HCT116 (cell line): ENCODE measurements around the gene APOL3.

Experiments
- POLR2AphosphoS5 ChIP-seq: IDR thresholded peaks from 2 replicates; pipeline ENCODE4 v1.6.1; 2011; ENCODE audit warnings: mild to moderate bottlenecking, low read depth, low read length, moderate library complexity
- YY1 ChIP-seq: IDR thresholded peaks from 2 replicates; pipeline ENCODE4 v1.6.1; 2011; ENCODE audit warnings: low read length, low read depth, moderate library complexity, mild to moderate bottlenecking; ENCODE audit not compliant: insufficient replicate concordance; ENCODE audit errors: extremely low read depth

DNA sequence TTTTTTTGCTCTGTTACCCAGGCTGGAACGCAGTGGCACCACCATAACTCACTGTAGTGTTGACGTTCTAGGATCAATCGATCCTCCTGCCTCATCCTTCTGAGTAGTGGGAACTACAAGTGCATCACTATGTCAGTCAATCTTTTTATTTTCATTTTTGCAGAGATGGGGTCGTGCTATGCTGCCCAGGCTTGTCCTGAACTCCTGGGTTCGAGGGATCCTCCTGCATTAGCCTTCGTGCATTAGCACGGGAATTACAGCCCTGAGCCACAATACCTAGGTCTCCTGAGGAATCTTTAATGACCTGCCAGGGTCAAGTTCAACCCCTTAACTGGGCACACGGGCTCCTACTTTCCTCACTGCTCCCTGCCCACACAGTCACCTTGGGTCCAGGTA is 4.4 kb downstream of the APOL3 start:
- TF ChIP-seq POLR2AphosphoS5 (no peak), YY1 (no peak)
